HG03469 (cell line): ENCODE measurements around the gene LRMDA.

ENCODE experiments used
- ATAC-seq: cut with Tn5 transposase; IDR thresholded peaks from one replicate; pipeline ENCODE4 v1.9.1; 2021; ENCODE audit warnings: mild to moderate bottlenecking, moderate library complexity, moderate number of reproducible peaks; ENCODE audit not compliant: unreplicated experiment

LRMDA gene

DNA sequence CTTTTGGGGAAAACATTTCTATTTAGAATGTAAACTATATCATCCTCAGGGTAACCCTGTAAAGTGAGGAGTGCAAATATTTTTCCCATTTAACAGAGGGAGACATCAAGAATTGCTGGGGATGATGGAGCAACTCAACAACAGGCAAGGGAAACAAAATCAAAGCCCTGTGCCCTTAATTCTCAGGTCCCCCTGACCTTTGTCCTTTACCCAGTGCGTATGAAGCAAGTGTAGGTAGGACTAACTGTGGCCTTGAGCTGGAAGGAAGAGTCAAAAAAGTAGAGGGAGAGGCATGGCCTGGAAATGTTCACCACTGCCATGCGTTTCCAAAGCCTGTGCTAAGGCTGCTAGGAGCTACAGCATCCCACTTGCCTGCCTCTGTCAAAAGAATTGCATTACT, 896.9 kb downstream of the LRMDA start:
- ATAC-seq = no peak

DNA sequence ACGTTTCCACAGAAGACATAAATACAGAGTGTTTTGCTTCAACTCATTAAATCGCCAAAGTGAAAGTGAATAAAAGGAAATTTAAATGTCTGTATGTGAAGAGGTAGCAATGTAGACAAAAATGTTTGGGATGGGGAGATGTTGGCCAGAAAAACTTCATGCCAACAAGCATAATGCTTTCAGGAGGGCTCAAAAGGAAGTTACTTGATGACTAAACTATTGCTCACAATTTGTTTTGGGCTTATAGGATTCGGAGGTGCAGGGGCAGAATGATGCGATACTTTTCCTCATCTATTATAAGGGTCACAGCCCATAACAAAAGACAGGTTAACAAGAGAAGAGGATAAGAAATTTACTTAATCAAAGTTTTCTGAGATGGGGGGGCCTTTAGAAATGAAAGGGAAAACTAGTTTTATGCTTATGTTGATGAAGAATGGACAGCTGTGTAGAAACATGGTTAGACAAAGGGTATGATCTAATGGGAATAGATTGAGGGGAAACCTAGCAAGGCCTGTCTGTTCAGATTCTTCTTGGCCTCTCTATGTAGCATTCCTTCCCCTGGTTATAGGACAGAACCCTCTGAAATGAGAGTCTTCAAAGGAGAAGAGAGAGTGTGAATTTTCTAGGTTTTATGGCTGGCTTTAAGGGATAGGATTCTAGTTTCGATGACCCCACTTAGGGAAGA, 898.6 kb downstream of the LRMDA start:
- no peak for ATAC-seq

DNA sequence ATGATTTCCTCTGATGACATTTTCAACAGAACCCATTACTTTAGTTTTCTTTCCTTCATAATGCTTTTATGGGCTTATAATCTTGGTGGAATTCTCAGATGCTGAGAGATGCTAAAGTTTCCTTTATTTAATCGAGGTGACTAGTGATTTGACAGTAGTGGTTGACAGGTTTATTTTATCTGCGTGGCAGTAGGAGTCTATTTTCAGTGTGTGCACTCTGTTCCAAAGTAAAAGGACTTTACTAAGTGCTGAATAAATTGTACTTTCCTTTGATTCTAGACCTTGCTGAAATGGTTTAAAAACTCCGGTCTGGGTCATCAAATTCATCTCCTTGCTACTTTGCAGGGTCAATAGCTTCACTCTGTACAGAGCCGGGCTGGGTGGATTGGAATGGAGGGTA, 900.3 kb downstream of the LRMDA start:
- no peak for ATAC-seq

DNA sequence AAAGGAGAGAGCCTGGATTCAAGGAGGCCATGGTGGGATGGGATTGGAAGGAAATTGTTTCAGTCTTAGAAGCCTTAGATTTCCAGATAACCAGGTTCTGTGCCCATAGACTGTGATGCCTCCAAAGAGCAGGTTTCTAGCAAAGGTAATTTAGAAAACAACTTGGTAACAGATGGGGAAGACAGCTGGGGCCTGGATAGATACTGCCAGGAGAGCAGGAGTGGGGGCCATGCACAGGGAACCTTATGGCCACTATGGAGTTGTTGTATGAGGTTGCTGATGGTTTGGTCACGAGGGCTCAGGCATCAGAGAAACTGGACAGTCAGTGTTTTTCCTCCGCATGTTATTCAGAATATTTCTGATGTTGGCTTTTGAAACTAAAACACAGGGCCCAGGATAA, 901.9 kb downstream of the LRMDA start:
- no peak for ATAC-seq

DNA sequence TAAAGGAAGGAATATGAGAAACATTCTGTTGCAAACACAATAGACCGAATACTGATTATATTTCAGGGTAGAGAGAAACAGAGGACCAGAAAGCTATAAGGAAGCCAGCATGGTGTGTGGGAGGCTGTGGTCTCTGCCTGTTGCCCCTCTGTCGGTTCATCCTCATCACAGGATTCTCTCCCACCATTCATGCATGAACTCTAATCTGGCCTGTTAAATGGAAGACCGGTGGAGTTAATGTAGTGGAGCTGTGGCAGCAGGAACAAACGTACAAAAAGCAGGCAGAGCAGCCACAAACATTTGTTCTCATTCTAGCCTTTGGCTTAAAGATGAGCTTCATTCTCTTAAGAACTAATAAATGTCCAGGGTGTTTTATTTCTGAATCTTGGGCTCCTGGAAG, 902.4 kb downstream of the LRMDA start:
- no peak for ATAC-seq

DNA sequence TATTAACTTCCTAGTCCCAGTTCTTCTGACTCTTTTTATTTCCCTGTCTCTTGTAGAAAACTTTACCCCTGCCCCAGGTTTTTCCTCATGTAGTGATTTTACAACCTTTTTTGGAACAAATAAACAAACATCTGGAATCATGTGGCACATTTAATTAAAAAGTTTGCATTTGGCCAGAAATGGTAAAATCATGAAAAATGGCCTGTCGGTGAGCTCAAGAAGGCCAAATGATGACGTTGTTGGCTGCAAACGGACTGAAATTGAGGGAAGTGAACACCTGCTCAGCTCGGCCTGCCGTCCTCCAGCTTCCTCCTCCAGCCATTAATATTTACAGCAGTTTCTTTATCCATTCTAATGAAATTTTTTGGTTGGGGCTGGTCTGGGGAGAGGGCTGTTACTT, 902.8 kb downstream of the LRMDA start:
- no peak for ATAC-seq

DNA sequence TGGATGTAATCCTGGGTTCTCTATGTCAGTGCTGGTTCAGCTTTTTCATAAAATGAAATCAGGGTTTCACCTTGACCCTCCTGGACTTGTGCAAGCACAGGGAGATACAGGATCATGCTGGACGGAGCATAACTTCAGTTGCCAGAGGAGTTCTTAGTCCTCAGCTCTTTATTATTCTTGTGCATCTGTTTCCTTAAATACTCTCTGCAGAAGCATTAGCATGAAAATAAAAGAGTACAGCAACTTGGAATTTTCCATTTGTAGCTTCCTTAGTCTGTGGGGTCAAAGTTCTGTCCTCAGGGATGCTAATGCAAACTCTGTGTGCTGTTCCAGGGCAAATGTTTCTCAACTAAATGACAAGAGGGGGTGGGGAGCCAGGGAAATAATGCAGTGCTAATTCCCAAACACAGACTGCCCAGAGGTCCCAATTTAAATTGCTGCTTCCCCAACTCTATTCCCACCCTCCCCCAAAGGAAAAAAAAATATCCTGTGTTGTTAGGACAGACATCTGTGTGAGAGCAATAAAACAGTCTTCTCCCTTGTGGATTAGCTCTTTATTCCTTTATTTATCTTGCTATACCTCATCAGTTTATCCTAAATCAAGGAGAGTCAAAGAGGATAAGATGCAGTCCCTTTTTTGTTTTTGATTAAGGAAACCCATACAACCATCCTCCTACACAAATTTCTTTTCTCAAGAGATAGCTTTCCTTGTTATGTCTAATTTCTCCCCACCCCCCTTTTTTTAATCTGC, 905.0 kb downstream of the LRMDA start:
- ATAC-seq = no peak

DNA sequence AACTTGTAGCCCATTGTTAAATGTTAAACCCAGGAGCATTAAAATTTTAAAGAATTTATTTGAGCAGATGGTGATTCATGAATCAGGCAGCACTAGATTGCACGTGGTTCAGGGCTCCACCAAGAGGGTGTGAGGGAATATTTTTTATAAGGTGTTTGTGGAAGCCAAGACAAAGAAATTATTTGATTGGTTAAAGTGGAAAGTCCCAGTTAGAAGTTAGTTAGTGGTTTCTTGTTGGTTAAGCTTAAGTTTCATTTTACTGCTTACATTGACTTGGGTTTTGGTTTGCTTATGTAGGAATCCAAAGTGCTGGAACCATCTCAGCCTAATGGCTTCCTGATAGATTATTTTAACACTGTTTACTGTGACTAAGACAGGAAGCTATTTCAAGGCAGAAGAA, 906.2 kb downstream of the LRMDA start:
- ATAC-seq = no peak

DNA sequence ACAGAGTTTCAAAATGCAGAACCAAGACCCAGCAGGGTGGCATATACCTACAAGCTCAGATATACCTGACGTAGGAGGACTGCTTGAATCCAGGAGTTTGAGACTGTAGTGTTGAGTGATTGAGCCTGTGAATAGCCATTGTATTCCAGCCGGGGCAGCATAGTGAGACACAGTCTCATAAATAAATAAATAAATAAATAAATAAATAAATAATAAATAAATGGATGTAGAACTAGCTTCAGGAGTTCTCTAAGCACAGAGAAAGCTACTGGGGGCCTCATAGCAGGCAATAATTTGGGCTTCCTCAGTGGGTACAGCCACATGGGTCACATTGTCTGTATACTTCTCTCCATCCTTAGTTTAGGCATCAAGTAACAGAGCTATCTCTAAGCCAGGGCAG, 906.8 kb downstream of the LRMDA start:
- ATAC-seq = no peak

DNA sequence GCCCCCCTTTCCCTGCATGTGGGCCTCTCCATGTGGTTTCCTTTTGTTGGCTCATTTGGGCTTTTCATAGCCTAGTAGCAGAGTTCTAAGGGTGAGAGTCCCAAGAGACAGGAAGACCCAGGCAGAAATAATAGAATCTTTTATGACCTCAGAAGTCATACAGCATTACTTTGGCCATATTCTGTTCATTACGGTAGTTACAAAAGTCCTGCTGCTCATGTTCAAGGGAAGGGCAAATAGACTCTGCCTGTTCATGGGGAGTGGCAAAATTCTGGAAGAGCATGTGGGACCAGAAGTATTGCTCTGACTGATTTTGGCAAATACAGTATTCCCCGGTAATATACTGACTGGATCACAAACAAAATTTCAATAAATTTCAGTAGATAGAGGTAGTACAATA, 910.3 kb downstream of the LRMDA start:
- no peak for ATAC-seq

DNA sequence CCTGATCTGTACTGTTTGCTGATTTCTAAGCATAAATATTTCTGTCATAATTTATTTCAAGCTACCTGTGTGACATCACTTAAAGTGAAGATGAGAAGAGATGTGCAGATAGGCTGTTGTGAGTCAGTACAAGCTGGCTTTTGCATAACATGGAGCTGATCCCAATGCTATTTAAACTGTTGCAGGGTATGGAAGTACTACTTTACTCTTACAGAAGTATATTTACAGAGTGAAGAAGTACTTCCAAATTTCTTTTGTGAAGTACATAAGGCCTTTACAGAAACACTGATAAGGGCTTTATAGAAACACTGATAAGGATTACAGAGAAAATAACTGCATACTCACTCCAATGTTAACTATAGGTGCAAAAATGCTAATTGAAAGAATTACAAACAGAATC, 911.6 kb downstream of the LRMDA start:
- no peak for ATAC-seq

DNA sequence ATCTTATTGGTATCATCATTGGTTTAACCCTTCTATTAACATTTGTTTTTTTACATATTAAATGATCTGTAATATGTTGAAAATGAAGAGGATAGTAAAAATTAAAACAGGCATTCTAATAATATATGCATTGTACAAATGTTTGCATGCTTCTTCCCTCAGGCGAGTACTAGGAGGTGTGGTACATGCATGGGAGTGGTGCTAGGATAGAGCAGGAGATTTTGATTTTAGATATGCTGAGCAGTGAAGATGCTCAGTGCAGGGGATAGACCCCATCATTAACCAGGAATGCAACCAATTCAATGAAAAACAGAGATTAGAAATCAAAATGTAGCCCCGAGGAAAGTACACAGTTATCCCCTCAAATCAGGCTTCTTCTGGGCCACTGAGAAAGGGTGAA, 916.4 kb downstream of the LRMDA start:
- ATAC-seq = no peak

DNA sequence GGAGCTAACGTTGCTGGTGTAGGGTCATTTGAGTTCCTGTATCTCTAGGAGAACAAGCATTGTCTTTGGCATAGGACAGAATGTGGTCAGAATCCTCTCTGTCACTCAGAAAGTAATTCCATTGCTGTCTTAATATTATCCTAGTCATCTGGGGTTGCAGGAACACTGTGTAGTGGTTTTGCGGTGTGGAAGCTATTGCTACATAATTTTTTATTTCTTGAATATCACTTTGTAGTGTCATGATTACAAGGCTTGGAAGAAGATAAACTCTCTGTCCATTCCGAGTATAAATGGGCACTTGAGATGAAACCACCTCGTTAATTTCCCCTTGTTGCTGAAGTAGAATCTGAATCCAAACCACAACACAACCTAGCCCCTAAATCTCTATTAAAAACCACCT, 919.2 kb downstream of the LRMDA start:
- no peak for ATAC-seq

DNA sequence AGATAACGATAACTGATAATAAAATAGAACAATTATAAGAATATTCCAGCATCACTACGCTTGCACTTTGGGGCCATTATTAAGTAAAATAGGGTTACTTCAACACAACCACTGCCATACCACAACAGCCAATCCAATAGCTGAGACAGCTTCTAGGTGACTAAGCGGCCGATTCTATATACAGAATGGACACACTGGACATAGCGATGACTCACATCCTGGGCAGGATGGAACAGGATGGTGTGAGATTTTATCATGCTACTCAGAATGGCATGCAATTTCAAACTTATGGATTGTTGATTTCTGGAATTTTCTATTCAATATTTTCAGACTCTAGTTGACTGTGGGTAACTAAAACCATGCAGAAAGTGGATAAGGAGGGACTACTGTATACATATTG, 920.9 kb downstream of the LRMDA start:
- ATAC-seq = no peak

DNA sequence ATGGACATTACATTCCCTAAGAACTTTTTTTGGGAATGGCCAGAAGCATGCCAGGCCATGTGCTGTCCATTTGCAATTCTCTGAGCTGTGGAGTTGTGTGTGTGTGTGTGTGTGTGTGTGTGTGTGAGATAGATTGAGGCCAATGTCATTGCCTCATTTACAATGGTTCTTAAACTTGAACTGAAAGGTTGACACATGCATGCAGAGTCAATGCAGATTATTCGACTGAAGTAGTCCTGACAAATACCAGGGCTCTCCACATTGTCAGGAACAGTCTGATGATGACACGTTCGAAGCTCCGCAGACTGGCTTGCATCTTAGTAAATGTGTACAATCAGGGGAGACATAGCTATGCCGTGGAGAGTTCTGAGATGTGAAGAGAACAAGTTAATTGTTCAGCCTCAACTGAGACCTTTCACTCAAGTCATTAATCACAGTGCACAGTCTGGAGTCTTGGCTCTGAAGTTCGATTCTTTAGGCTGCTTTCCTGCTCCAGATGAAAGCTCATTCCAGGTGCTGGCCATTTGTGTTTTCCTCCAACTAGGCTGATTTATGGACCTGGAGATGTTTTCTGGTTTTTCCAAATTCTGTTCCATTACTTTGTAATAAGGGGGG, 921.9 kb downstream of the LRMDA start:
- no peak for ATAC-seq

DNA sequence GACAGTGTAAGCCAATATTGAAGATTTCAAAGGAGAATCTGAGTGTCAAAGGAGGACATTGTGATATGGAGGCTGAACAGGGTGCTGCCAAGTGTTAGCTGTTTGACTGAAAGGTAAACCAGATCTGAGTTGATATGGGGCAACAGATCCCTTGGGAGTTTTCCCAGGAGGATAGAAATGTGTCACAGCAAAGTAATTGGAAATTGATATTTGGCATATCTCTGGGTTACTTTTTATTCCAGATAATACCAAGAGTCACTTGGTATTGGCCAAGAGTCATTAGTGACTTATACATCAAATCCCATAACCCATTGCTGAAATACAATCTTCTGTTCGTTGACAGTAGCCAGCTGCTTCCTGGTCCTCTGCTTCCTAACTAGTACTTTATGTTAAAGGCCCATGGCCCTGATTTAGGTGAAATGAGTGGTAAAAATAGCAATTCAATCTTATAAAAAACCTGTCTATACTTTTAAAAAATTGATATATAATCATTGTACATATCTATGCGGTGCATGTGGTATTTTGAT, 922.9 kb downstream of the LRMDA start:
- ATAC-seq = no peak

DNA sequence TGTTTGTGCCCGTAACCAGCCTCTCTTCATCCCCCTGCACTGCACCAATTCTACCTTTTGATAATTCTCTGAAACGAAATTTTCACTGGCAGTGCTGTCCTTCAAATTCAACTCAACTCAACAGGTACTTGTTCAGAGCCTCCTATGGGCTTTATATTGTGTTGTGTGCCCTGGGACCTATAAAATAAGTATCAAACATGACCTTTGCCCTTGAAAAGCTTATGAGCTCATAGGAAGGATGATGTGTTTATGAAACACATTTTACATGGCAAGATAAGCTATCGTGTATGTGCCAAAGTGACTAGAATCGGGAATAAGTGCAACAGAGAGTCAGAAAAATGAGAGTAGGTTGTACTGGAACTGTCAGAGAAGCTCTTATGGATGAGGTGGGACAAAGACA, 923.5 kb downstream of the LRMDA start:
- no peak for ATAC-seq

DNA sequence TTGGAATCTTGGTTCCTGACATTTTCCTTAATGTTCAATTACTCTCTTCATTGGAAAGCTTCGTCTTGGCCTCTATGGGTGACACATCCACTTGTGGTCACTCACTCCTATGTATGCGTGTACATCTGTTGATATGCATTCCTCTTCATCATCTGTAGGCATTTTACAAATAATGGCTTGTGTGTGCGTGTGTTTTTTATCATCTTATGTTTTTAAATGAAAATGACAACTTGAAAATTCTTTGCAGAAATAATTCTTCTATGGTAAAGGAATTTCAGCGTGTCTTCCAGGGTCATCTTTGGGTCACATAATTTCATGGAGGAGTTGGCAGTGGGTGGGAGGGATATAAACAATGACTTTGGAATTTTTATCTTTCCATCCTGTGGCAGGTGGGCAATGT, 925.1 kb downstream of the LRMDA start:
- ATAC-seq = no peak

DNA sequence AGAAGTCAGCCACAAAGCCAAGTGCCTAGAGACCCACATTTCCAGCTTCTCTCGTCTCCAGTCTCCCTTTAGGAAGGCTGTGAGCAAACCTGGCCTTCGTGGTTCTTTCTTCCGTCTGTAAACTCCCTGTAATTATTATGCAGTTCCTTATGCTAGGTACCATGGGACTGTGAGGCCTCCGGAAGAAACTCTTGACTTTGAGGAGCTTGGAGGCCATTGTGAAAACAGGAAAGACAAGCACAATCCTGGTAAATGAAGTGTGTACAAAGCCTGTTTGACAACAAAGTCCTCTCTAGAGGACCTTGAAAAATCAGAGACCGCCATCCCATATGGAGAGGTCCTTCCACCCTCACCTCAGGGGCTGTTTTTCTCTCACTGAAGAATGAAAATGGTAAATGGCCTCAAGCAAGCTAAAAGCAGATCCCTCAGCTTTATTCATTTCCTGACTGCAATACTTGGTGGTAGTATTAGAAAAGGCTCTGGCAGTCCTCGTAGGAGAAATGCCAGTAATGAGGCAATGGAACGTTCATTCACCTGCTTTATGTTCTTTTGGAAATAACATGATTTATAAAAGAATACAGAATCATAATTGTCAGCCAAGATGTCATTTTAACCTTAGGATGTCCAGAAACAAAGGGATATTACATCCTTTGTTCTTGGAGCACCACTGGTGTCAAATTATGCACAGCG, 926.4 kb downstream of the LRMDA start:
- no peak for ATAC-seq

DNA sequence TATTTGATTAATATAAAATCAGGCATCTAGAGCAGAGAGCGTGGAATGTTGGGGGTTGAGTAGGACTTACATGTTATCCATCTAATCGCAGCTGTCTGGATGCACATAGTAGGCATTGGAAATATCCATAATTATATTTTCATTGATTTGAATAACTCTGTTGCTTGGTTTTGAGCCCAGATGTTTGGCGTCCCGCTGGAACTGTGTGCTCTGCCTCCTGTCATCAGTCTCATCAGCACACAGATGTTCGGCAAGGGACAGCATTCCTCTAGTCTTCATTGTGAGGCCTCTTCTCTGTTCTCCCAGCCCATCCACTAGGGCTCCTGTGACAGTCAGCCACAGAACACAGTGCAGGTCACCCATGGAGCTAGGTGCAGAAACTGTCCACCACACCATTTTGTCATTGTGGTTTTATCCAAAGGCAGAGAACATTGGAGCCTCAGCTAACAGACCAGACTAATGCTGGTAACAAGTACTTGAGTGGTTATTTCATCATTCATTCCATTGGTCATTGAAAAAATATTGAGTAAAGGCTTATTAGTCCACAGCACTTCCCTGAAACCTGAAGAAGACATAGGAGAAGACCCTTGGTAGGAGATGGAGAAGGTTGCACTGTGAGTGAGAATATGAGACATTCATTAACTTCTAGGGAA, 927.4 kb downstream of the LRMDA start:
- ATAC-seq = no peak

DNA sequence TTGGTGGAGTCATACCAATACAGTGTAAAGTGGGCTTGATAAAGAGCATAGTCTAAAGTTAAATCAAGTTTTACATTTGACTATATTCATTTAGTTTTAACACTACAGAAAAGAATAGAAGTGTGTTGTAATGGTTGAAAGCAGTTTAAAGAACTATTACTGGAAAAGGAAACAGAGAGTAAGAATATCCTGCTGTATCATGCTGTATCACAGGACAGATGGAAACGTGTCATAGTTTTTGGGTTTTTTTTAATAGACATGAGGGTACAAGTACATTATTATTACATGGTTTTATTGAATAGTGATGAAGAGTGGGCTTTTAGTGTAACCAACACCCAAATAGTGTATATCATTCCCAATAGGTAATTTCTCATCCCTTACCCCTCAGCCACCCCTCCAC, 944.3 kb downstream of the LRMDA start:
- ATAC-seq = no peak
